Measurements from ENCODE around the gene P2RX6.

The P2RX6 gene

GRCh38 chr22:21026783-21027692, 12.1 kb downstream of the P2RX6 start:
- H2BK12ac ChIP-seq (ENCODE audit: low read length in 2 of 2) = no peak overlapping the region
- no peak overlapping the region for H4K8ac ChIP-seq (ENCODE audit: low read length)
- no peaks in the 10 kb centered on the region for H3K9me3 ChIP-seq (ENCODE audit: control insufficient read depth, low read length)
- H3K27ac ChIP-seq (ENCODE audit: low read length, poor library complexity, severe bottlenecking) = no peak overlapping the region
- peak overlapping the region; percentile 12 for H2BK15ac ChIP-seq (ENCODE audit: low read depth, poor library complexity, severe bottlenecking)
- 81% methylated on average over 11 of the region's 14 CpGs for WGBS
- H2BK120ac ChIP-seq (ENCODE audit: low read depth, low read length) = no peak overlapping the region
- no peak overlapping the region for H2BK5ac ChIP-seq (ENCODE audit: low read depth, low read length, poor library complexity, severe bottlenecking)
- peaks cover 14% of the 10 kb centered on the region for H3K4me1 ChIP-seq (ENCODE audit: control insufficient read depth, insufficient read depth, low read depth, low read length)
- no peak overlapping the region for H3K9ac ChIP-seq (ENCODE audit: low read length)
- no peak overlapping the region for H4K91ac ChIP-seq (ENCODE audit: low read length)
- H3K27me3 ChIP-seq (ENCODE audit: control insufficient read depth in 1 of 2, insufficient read depth in 1 of 2, low read length in 2 of 2) = peaks cover 29 to 55% of the 10 kb centered on the region in 2 experiments
- no peak overlapping the region for H3K23ac ChIP-seq (ENCODE audit: low read length in 2 of 2)
- H3K18ac ChIP-seq (ENCODE audit: low read depth in 1 of 2, low read length in 2 of 2) = no peak overlapping the region
- H3K14ac ChIP-seq (ENCODE audit: low read length in 2 of 2) = no peak overlapping the region
- H3K36me3 ChIP-seq (ENCODE audit: control insufficient read depth in 1 of 2, insufficient read depth in 2 of 2, low read depth in 1 of 2, low read length in 2 of 2) = peaks cover 0 to 4% of the 10 kb centered on the region in 2 experiments
- no peak overlapping the region for H3K4me3 ChIP-seq (ENCODE audit: insufficient read depth in 1 of 2, low read depth in 1 of 2, low read length in 2 of 2)
- H3K4ac ChIP-seq (ENCODE audit: low read depth in 1 of 2, low read length in 2 of 2) = no peak overlapping the region
- no peak overlapping the region for H2AK5ac ChIP-seq (ENCODE audit: low read length, severe bottlenecking)
- H3K79me1 ChIP-seq (replicated peaks; ENCODE audit: low read length, poor library complexity, severe bottlenecking) = no peaks in the 10 kb centered on the region
- H2AFZ ChIP-seq (ENCODE audit: low read depth, low read length) = no peak overlapping the region
- DNase-seq = no peak
- H3K4me2 ChIP-seq (ENCODE audit: low read length, poor library complexity, severe bottlenecking) = no peak overlapping the region

- Histone ChIP-seq H2BK12ac (ENCODE audit: low read length in 2 of 2) (no peak overlapping the region), H3K9ac (ENCODE audit: low read length) (no peak overlapping the region), H3K18ac (ENCODE audit: low read depth in 1 of 2, low read length in 2 of 2) (no peak overlapping the region), H3K27me3 (ENCODE audit: control insufficient read depth in 1 of 2, insufficient read depth in 1 of 2, low read length in 2 of 2) (peaks cover 36 to 59% of the 10 kb centered on the region in 2 experiments), H3K23ac (ENCODE audit: low read length in 2 of 2) (no peak overlapping the region), H2BK120ac (ENCODE audit: low read depth, low read length) (no peak overlapping the region), H3K79me1 (replicated peaks; ENCODE audit: low read length, poor library complexity, severe bottlenecking) (no peaks in the 10 kb centered on the region), H3K4ac (ENCODE audit: low read depth in 1 of 2, low read length in 2 of 2) (no peak overlapping the region), H4K8ac (ENCODE audit: low read length) (no peak overlapping the region), H4K91ac (ENCODE audit: low read length) (peak overlapping the region; percentile 34), H2AK5ac (ENCODE audit: low read length, severe bottlenecking) (no peak overlapping the region), H3K27ac (ENCODE audit: low read length, poor library complexity, severe bottlenecking) (no peak overlapping the region), H3K4me1 (ENCODE audit: control insufficient read depth, insufficient read depth, low read depth, low read length) (peaks cover 23% of the 10 kb centered on the region), H3K4me3 (ENCODE audit: insufficient read depth in 1 of 2, low read depth in 1 of 2, low read length in 2 of 2) (no peak overlapping the region), H3K9me3 (ENCODE audit: control insufficient read depth, low read length) (no peaks in the 10 kb centered on the region), H2BK15ac (ENCODE audit: low read depth, poor library complexity, severe bottlenecking) (no peak overlapping the region), H2AFZ (ENCODE audit: low read depth, low read length) (no peak overlapping the region), H3K36me3 (ENCODE audit: control insufficient read depth in 1 of 2, insufficient read depth in 2 of 2, low read depth in 1 of 2, low read length in 2 of 2) (peaks cover 0 to 4% of the 10 kb centered on the region in 2 experiments), H2BK5ac (ENCODE audit: low read depth, low read length, poor library complexity, severe bottlenecking) (no peak overlapping the region), H3K14ac (ENCODE audit: low read length in 2 of 2) (peak overlapping the region in 1 of 2 experiments; percentile 58), H3K4me2 (ENCODE audit: low read length, poor library complexity, severe bottlenecking) (no peak overlapping the region)
- no peak for DNase-seq
- 90% methylated on average over 13 of the region's 13 CpGs for WGBS
Measured at GRCh38 chr22:21028277-21029251, 13.6 kb downstream of the P2RX6 start.

- no peaks in the 10 kb centered on the region for H3K79me1 ChIP-seq (replicated peaks; ENCODE audit: low read length, poor library complexity, severe bottlenecking)
- no peak overlapping the region for H2BK15ac ChIP-seq (ENCODE audit: low read depth, poor library complexity, severe bottlenecking)
- H3K18ac ChIP-seq (ENCODE audit: low read depth in 1 of 2, low read length in 2 of 2) = no peak overlapping the region
- no peak overlapping the region for H3K4me3 ChIP-seq (ENCODE audit: insufficient read depth in 1 of 2, low read depth in 1 of 2, low read length in 2 of 2)
- no peak overlapping the region for H3K4me2 ChIP-seq (ENCODE audit: low read length, poor library complexity, severe bottlenecking)
- peaks cover 36 to 58% of the 10 kb centered on the region in 2 experiments for H3K27me3 ChIP-seq (ENCODE audit: control insufficient read depth in 1 of 2, insufficient read depth in 1 of 2, low read length in 2 of 2)
- no peak overlapping the region for H2BK5ac ChIP-seq (ENCODE audit: low read depth, low read length, poor library complexity, severe bottlenecking)
- no peak overlapping the region for H2AFZ ChIP-seq (ENCODE audit: low read depth, low read length)
- H3K9ac ChIP-seq (ENCODE audit: low read length) = no peak overlapping the region
- DNase-seq = no peak
- H4K8ac ChIP-seq (ENCODE audit: low read length) = no peak overlapping the region
- peak overlapping the region; percentile 36 for H4K91ac ChIP-seq (ENCODE audit: low read length)
- no peak overlapping the region for H3K23ac ChIP-seq (ENCODE audit: low read length in 2 of 2)
- H2BK120ac ChIP-seq (ENCODE audit: low read depth, low read length) = no peak overlapping the region
- no peak overlapping the region for H3K27ac ChIP-seq (ENCODE audit: low read length, poor library complexity, severe bottlenecking)
- H3K14ac ChIP-seq (ENCODE audit: low read length in 2 of 2) = peak overlapping the region in 1 of 2 experiments; percentile 50
- H3K9me3 ChIP-seq (ENCODE audit: control insufficient read depth, low read length) = no peaks in the 10 kb centered on the region
- H2BK12ac ChIP-seq (ENCODE audit: low read length in 2 of 2) = no peak overlapping the region
- H3K4me1 ChIP-seq (ENCODE audit: control insufficient read depth, insufficient read depth, low read depth, low read length) = peaks cover 23% of the 10 kb centered on the region
- no peak overlapping the region for H3K4ac ChIP-seq (ENCODE audit: low read depth in 1 of 2, low read length in 2 of 2)
- no peak overlapping the region for H2AK5ac ChIP-seq (ENCODE audit: low read length, severe bottlenecking)
- peaks cover 0 to 4% of the 10 kb centered on the region in 2 experiments for H3K36me3 ChIP-seq (ENCODE audit: control insufficient read depth in 1 of 2, insufficient read depth in 2 of 2, low read depth in 1 of 2, low read length in 2 of 2)
- 85% methylated on average over 12 of the region's 12 CpGs for WGBS
Measured at GRCh38 chr22:21029486-21030025, 14.6 kb downstream of the P2RX6 start.

Measured in mesenchymal stem cell (in vitro differentiated cells and primary cell).